HT1080 (cell line): ENCODE data around the gene NRG2. TPM values are rescaled to one million over a fixed set of nuclear protein-coding genes. Genes with fewer than 3 reads are reported as not detected.

ENCODE experiments used
- DNase-seq: peaks from one replicate; pipeline ENCODE4 v3.0.0-alpha.2; 2015; ENCODE audit warnings: low read depth
- total RNA-seq: library from RNA; depleted of rRNA; stranded (reverse); fragments of >200 nt; shearing (Covaris generic); gene quantifications from 2 replicates; pipeline ENCODE4 v1.2.3, GENCODE V29; 2014

The NRG2 gene
- total RNA-seq, 1 experiment from 2014 or later, result 10.4 TPM

DNA sequence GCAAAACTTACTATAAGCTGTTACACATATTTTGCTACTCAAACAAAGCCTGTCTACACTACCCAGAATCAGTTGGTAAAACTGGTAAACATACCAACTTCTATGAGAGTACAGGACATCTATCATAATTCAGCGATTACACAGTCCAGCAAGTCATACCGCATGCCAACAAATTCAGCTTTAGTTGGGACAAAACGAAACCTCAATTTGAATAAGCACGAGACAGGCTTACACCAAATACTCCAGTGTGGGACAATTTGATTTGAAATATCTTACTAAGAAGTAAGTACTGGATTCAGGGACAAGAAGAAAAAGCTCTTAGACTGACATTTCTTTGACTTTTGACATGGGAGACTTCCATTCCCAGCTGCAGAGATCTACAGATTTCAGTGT lies 2.0 kb downstream of the NRG2 start:
- DNase-seq, result peak; percentile 13

GRCh38 chr5:140040358-140040757 lies 2.7 kb downstream of the NRG2 start:
- no peak for DNase-seq

DNA sequence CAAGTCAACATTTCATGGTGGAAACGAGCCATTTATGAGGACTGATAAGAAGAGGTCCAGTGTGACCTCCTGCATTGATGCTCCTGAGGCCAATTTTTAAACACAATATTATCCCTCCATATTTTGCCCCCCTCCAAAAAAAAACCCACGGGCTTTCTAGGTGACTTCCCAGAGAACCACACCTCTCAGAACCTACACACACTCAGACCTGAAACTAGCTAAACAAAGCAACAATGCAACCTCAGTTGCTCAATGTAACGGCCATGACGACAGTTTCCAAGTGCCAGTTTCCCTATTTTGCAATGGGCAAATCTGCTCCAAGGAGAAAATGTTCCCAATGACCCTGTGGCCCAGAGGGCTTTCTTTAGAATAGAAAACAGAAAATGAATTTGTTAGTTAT lies 3.5 kb downstream of the NRG2 start:
- no peak for DNase-seq

GRCh38 chr5:140038373-140038957 lies 4.6 kb downstream of the NRG2 start:
- peak; percentile 49 for DNase-seq

- DNase-seq, result no peak
Observed at GRCh38 chr5:140037012-140037411, 6.1 kb downstream of the NRG2 start.

- no peak for DNase-seq
Observed at GRCh38 chr5:140035881-140036280, 7.2 kb downstream of the NRG2 start.

- DNase-seq, result no peak
Observed at GRCh38 chr5:140033037-140033760, 9.9 kb downstream of the NRG2 start.

DNA sequence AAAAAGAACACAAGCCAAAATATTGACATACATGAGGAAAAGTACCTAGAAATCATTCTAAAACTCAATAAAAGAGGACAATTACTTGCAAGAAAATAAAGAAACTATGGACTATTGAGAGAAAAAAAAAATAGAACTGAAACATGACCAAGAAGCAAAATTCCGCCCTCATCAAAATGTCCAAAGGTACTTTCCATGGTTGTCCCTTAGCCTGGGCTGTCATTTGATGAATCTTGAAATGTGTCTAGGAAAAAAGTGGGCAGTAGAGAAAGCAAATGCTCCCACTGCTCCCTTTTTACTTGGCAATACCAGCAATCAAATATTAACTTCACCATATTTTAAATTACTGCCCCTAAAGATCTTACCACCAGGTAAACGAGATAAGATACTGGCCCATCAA lies 10.8 kb downstream of the NRG2 start:
- DNase-seq, result no peak

DNA sequence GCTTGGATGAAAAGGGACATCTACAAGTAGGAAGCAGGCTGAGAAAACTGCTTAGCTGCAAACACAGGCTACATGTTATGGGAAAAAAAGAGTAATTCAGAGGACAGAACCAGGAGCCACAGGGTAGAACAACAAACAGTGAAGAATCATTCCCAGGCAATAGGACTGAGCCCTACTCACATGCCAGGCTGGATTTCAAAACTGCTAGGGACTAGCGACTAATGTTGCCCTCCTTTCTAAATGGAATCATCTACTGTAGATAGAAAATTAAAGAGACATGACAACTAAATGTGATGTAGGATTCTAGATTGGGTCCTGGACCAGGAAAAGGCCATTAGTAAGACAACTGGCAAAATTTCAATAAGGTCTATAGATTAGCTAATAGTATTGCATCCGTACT lies 15.3 kb downstream of the NRG2 start:
- DNase-seq, result no peak

GRCh38 chr5:140025736-140026135 lies 17.4 kb downstream of the NRG2 start:
- peak; percentile 45 for DNase-seq

DNA sequence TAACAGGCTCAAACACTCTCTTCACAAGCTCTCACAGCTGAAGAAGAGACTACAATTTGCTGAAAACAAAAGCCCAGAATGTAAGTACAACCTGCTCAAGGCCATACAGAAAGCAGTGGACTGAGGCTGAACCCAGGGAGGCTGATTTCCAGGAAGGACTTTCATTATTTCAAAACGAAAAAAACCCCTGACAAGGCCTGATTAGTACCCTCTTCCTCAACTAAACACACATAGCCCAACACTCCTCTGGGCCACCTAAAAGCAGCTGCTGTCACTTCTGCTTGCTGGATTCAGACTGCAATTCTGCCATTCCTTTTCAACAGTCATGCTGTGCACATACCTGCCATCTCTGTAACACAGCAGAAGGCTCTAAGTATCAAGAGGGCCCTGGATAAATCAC lies 18.2 kb downstream of the NRG2 start:
- no peak for DNase-seq

GRCh38 chr5:140023611-140024191 lies 19.4 kb downstream of the NRG2 start:
- DNase-seq, result no peak

DNA sequence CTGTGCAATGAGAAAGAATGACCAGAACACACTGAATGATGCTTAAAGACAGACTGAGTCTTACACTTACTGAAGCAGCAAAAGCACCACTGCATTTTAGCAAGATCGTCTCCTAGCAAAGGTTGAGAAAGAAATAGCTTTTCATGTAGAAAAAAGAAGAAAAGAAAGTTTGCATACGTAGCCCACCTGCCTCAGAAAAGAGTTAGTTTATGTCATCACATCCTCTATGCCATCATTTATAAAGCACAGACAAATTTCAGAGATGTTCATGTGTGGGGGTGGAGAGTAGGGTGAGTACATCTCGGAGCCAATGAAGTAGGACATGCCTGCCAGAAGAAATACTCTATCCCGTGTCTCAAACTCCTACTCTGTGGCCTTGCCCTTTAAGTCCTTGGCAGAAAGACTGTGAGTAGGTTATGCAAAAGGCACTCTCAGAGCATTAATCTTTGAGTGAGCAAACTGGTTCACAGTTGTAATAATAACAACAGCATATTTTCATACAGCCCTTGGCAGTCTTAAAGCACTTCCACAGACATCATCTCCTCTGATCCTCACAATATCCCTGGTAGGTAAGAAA lies 22.4 kb downstream of the NRG2 start:
- no peak for DNase-seq

- no peak for DNase-seq
Observed at GRCh38 chr5:140018920-140019644, 24.0 kb downstream of the NRG2 start.

- DNase-seq, result no peak
Observed at GRCh38 chr5:140018517-140018916, 24.6 kb downstream of the NRG2 start.

DNA sequence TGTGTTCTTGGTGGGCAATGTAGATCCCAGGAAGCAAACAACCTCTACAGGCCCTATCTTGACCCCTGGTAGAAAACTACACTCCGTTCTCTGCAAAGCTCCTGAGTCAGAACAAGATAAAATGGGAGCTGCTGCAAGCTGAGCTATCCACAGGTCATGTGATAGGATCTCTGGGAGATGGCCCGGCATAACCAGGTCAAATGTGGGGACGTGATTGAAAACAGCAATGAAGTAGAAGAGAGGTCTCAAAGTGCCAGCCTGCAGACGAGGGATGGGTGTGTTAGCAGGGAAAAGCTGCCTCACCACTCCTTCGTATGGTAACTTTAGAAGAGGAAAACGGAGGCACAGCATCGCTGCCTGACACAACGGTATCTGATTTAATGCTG lies 25.0 kb downstream of the NRG2 start:
- no peak for DNase-seq

DNA sequence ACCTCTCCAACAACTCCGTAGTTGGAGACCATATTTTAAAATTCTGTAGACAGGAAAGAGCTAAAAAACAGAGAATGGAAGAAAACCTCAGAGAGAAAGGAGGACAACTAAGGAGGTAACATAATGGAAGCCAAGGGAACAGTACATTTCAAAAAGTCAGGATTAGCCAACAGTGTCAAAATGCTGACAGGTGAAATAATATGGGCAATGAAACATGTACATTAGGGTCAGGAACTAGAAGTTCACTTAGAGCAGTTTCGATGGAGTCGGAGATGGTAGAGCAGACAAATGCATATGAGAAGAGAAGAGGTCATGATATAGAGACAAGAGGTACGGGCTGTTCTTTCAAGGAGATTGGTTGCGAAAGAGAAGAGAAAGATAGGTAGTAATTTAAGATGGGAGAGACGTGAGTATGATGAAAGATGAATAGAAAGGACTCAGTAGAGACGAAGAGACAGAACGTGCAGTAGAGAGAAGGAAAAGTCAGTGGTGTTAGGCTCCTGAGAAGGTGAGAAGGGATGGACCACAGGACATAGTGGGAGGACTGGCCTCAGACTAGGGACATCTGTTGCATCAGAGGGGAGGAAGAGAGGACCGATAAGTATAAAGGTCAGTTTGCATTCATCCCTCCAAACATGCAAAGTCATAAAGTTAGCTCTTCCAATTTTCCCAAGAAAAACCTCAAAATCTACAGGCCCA lies 25.6 kb downstream of the NRG2 start:
- DNase-seq, result no peak

GRCh38 chr5:140015706-140016105 lies 27.4 kb downstream of the NRG2 start:
- DNase-seq, result no peak

GRCh38 chr5:140014751-140015150 lies 28.3 kb downstream of the NRG2 start:
- DNase-seq, result no peak

GRCh38 chr5:140013536-140013935 lies 29.6 kb downstream of the NRG2 start:
- DNase-seq, result no peak

- DNase-seq, result no peak
Observed at GRCh38 chr5:140012443-140012842, 30.7 kb downstream of the NRG2 start.
